ENCODE results near the gene LOXL4. TPM values are rescaled to one million over a fixed set of nuclear protein-coding genes. Genes with fewer than 3 reads are reported as not detected.

LOXL4 gene
- total and polyA plus RNA-seq, 5 donors, result 0.59 to 0.96 (median 0.77) TPM

DNA sequence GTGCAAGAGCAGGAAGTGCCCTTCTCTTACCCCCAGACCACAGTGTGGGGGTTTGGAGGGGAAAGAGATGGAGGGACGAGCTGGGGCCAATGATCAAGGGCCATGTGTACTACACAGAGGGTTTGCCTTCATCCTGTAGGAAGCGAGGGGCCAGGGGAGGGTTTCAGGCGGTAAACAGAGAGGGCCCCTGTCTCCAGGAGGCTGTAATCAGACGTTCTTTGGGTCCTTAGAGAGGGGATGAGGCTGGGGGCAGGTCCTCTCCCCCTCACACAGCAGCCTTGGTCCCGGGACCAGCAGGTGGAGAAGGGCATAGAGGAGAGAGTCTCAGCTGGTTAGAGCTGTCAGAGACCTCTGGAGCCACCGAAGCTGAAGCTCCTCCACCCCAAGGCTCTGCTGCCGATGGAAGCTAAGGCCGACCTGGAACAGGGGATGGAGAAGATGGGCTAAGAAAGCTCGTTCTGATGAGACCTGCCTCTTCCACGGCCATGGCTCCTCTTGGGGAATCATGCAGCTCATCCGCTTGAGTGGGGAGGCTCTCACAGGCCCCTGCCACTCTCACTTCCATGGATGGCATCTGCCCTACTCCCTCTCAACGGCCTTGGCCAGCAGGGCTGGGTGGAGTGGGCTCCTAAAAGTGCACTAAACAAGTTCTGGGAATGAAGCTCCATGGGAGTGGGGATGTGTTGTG, 3.5 kb downstream of the LOXL4 start:
- ATAC-seq, result no peak
- 88% methylated on average over 12 of the region's 12 CpGs for WGBS

DNA sequence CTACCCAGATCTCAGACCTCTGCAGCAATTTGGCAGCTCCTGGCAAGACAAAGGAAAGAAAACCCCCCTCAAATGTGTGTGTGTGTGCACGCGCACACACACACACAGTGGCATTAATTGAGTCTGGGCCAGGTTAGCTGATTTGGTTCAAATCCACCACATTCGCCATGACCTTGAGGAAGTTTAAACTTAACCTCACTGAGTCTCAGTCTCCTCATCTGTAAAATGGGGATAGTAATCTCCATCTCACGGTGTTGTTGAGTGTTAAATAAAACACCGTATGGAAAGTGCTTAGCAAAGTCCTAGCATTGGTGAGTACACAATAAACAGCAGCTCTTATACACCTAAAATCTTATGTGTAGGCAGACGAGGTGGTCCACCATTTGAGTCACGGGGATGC, 4.9 kb downstream of the LOXL4 start:
- no peak overlapping the region for H3K27ac ChIP-seq (ENCODE audit: low read length)
- DNase-seq (no peak), ATAC-seq (no peak)
- no peaks in the 10 kb centered on the region for H3K27me3 ChIP-seq (ENCODE audit: control insufficient read depth, insufficient read depth)
- whole genome bisulfite sequencing, result 94% methylated on average over 7 of the region's 7 CpGs
- H3K9me3 ChIP-seq (ENCODE audit: control insufficient read depth, low read length), result no peaks in the 10 kb centered on the region
- intact Hi-C loops (cut with DNase I), result loop anchor here in 1 of 4 donors (10.0 kb wide), 1 partner anchor 348 kb away; no protein-coding TSS in a partner anchor
- peaks cover 1% of the 10 kb centered on the region for H3K4me1 ChIP-seq (ENCODE audit: control insufficient read depth, insufficient read depth, low read length)
- H3K4me3 ChIP-seq (ENCODE audit: low read length), result no peak overlapping the region

More for the DNA sequence above, 3.5 kb downstream of the LOXL4 start:
- intact Hi-C loops (cut with DNase I), result loop anchor here in 2 of 4 donors (5.0 to 10.0 kb wide), 2 partner anchors 43 to 350 kb away; no protein-coding TSS in a partner anchor
- H3K4me1 ChIP-seq (ENCODE audit: control insufficient read depth, insufficient read depth, low read length), result peaks cover 1% of the 10 kb centered on the region
- DNase-seq, result no peak
- no peaks in the 10 kb centered on the region for H3K27me3 ChIP-seq (ENCODE audit: control insufficient read depth, insufficient read depth)
- no peak overlapping the region for H3K27ac ChIP-seq (ENCODE audit: low read length)
- no peak overlapping the region for H3K4me3 ChIP-seq (ENCODE audit: low read length)
- no peaks in the 10 kb centered on the region for H3K9me3 ChIP-seq (ENCODE audit: control insufficient read depth, low read length)

DNA sequence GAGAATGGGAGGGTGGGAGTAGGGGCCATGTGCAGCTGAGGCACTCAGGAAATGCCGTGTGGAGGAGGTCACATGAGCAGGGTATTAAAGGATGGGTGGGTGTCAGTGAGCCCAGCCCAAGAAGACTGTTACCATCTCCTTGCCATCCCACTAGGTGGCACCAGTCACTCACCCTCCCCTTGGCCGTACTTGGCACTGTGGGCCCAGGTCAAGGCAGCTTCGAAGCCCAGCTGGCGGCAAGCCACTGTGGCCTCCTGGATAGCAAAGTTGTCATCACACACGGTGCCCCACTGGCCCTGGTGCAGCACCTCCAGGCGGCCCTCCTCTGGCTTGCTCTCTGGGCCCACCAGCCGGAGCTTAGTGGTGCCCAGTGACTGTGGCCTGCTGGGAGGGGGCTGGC, 5.4 kb downstream of the LOXL4 start:
- no peak overlapping the region for H3K4me3 ChIP-seq (ENCODE audit: low read length)
- WGBS, result 64% methylated on average over 7 of the region's 7 CpGs
- peaks cover 1% of the 10 kb centered on the region for H3K4me1 ChIP-seq (ENCODE audit: control insufficient read depth, insufficient read depth, low read length)
- no peak overlapping the region for H3K27ac ChIP-seq (ENCODE audit: low read length)
- H3K9me3 ChIP-seq (ENCODE audit: control insufficient read depth, low read length), result no peaks in the 10 kb centered on the region
- ATAC-seq (peak; percentile 47 to 54), DNase-seq (peak; percentile 50 to 78 (median 72))
- intact Hi-C loops (cut with DNase I), result loop anchor here in 1 of 4 donors (10.0 kb wide), 1 partner anchor 348 kb away; no protein-coding TSS in a partner anchor
- no peaks in the 10 kb centered on the region for H3K27me3 ChIP-seq (ENCODE audit: control insufficient read depth, insufficient read depth)

- 85% methylated on average over 15 of the region's 15 CpGs for WGBS
- intact Hi-C loops (cut with DNase I), result loop anchor here in 1 of 4 donors (10.0 kb wide), 1 partner anchor 347 kb away; no protein-coding TSS in a partner anchor
- DNase-seq, result peak in 1 of 3 donors; percentile 48
- ATAC-seq, result no peak
- H3K9me3 ChIP-seq (ENCODE audit: control insufficient read depth, low read length), result no peaks in the 10 kb centered on the region
- no peaks in the 10 kb centered on the region for H3K27me3 ChIP-seq (ENCODE audit: control insufficient read depth, insufficient read depth)
- H3K4me3 ChIP-seq (ENCODE audit: low read length), result no peak overlapping the region
- H3K4me1 ChIP-seq (ENCODE audit: control insufficient read depth, insufficient read depth, low read length), result peaks cover 1% of the 10 kb centered on the region
- H3K27ac ChIP-seq (ENCODE audit: low read length), result no peak overlapping the region
These were observed 6.3 kb downstream of the LOXL4 start for GRCh38 chr10:98261436-98262277.

- 94% methylated on average over 14 of the region's 14 CpGs for WGBS
- no peaks in the 10 kb centered on the region for H3K9me3 ChIP-seq (ENCODE audit: control insufficient read depth, low read length)
- H3K4me3 ChIP-seq (ENCODE audit: low read length), result no peak overlapping the region
- H3K27ac ChIP-seq (ENCODE audit: low read length), result no peak overlapping the region
- ATAC-seq (no peak), DNase-seq (no peak)
- intact Hi-C loops (cut with DNase I), result loop anchor here in 1 of 4 donors (10.0 kb wide), 1 partner anchor 346 kb away; no protein-coding TSS in a partner anchor
- H3K4me1 ChIP-seq (ENCODE audit: control insufficient read depth, insufficient read depth, low read length), result peaks cover under 1% of the 10 kb centered on the region
- H3K27me3 ChIP-seq (ENCODE audit: control insufficient read depth, insufficient read depth), result no peaks in the 10 kb centered on the region
These were observed 7.2 kb downstream of the LOXL4 start for GRCh38 chr10:98260752-98261151.

DNA sequence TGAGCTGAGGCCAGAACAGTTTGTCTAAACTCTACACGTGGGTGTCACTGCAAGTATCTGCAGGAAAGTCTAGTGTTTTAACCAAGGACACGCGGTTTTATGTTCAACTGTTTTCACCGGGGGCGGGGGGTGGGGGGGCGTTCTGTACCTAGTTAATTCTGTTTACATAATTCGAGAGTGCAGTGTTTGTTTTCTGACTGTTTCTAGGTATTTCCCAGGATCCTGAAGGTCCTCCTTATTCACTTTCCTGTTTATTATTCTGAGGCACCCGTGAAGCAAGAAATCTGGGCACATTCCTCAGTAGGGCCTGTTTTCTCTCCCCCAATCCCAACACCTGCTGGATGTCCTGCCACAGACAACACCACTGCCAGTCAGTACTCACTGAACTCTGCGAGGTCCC, 7.6 kb downstream of the LOXL4 start:
- H3K9me3 ChIP-seq (ENCODE audit: control insufficient read depth, low read length), result no peaks in the 10 kb centered on the region
- intact Hi-C loops (cut with DNase I), result loop anchor here in 1 of 4 donors (10.0 kb wide), 1 partner anchor 346 kb away; no protein-coding TSS in a partner anchor
- no peak overlapping the region for H3K4me3 ChIP-seq (ENCODE audit: low read length)
- no peak overlapping the region for H3K27ac ChIP-seq (ENCODE audit: low read length)
- 65% methylated on average over 9 of the region's 9 CpGs for WGBS
- H3K27me3 ChIP-seq (ENCODE audit: control insufficient read depth, insufficient read depth), result no peaks in the 10 kb centered on the region
- no peaks in the 10 kb centered on the region for H3K4me1 ChIP-seq (ENCODE audit: control insufficient read depth, insufficient read depth, low read length)
- no peak for ATAC-seq
- DNase-seq, result no peak

DNA sequence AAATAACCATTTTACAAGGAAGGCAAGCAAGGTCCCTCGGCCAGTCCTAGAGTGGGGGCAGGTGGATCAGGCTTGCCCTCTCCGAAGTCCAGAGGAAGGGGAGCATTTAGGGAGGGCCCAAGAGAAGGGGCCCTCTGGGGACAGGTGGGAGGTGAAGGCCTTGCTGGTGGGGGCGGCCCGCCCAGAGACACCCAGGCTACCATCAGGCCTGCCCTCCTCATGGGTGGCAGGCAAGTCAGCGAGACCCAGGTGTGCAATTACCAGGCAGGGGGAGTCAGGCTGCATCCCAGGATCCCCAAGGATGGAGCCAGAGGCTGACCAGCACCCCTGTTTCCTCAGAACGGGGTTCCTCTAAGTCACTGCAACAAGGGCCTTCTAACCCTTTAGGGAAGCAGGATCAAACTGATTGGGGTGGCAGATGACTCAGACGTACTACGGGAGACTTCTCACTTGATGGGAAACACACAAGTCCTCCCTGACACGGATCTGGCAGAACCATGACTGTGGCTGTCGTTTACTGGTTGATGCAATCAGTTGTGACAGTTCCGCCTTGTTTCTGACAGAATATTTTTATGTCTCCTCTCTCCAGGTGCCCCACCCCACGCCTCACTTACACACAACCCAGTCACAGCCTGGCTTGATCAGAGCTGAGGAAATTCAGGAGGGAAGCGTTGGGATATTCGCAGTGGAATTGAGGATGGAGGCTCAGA, 8.2 kb downstream of the LOXL4 start:
- intact Hi-C loops (cut with DNase I), result loop anchor here in 1 of 4 donors (10.0 kb wide), 1 partner anchor 345 kb away; no protein-coding TSS in a partner anchor

DNA sequence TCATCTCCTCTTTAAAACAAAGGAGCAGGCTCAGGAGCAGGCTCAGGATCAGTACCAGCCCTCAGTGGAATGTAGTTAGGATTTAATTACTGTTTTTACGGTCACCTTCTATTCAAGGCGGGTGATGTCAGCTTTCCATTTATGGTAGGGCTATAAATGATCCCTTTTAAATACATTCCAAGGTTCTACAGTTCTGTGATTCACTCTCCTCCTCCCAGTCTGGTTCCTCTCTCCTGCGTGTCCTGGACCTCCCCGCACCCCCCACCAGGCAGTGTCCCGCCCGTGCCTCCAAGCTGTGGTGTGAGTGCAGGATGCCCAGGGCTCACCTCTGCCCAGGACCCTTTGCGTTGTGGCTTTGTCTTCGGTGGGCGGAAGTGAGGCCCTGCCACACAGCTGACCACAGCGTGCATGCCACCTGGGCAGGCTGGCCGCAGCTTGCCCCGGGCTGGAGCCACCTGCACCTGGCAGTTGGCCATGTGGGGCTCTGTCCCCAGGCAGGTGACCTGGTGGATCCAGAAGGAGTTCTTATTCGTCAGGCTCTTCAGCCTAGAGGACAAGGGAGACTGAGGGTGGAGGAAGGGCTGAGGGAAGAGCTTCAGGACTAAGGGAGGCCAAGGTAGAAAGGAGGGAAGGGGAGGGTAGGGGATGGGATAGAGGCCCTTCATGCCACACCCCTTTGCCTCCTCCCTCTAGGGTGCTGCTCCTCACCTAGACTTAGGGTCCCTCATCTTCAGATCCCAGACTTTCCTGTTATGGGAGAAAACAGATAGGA, 9.1 kb downstream of the LOXL4 start:
- intact Hi-C loops (cut with DNase I), result no loop called here
- H3K27ac ChIP-seq (ENCODE audit: low read length), result no peak overlapping the region
- no peaks in the 10 kb centered on the region for H3K9me3 ChIP-seq (ENCODE audit: control insufficient read depth, low read length)
- ATAC-seq (no peak), DNase-seq (no peak)
- no peaks in the 10 kb centered on the region for H3K4me1 ChIP-seq (ENCODE audit: control insufficient read depth, insufficient read depth, low read length)
- no peaks in the 10 kb centered on the region for H3K27me3 ChIP-seq (ENCODE audit: control insufficient read depth, insufficient read depth)
- H3K4me3 ChIP-seq (ENCODE audit: low read length), result no peak overlapping the region
- 83% methylated on average over 13 of the region's 13 CpGs for WGBS

More for the DNA sequence above, 8.2 kb downstream of the LOXL4 start:
- H3K9me3 ChIP-seq (ENCODE audit: control insufficient read depth, low read length), result no peaks in the 10 kb centered on the region
- ATAC-seq (no peak), DNase-seq (no peak)
- H3K4me3 ChIP-seq (ENCODE audit: low read length), result no peak overlapping the region
- H3K27ac ChIP-seq (ENCODE audit: low read length), result no peak overlapping the region
- no peaks in the 10 kb centered on the region for H3K27me3 ChIP-seq (ENCODE audit: control insufficient read depth, insufficient read depth)
- WGBS, result 71% methylated on average over 14 of the region's 14 CpGs
- no peaks in the 10 kb centered on the region for H3K4me1 ChIP-seq (ENCODE audit: control insufficient read depth, insufficient read depth, low read length)

DNA sequence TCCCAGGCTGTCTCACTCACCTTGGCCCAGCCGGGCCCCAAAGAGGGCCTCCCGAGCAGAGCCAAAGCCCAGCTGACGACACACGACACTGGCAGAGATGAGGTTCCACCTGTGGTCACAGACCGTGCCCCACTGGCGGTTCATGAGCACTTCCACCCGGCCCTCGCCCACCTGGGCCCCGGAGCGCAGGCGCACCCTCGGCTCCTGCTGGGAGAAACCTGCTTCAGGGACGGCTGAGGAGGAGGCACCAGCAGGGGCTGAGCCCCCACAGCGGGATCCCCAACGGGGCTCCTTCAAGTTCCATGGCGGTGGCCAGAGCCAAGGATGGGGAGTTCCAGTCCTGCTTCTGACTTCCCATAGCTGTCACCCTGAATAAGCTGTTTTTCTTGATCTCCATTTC, 10.0 kb downstream of the LOXL4 start:
- DNase-seq (no peak), ATAC-seq (no peak)
- H3K27ac ChIP-seq (ENCODE audit: low read length), result no peak overlapping the region
- H3K4me3 ChIP-seq (ENCODE audit: low read length), result no peak overlapping the region
- no peaks in the 10 kb centered on the region for H3K4me1 ChIP-seq (ENCODE audit: control insufficient read depth, insufficient read depth, low read length)
- H3K27me3 ChIP-seq (ENCODE audit: control insufficient read depth, insufficient read depth), result no peaks in the 10 kb centered on the region
- 93% methylated on average over 16 of the region's 16 CpGs for WGBS
- intact Hi-C loops (cut with DNase I), result no loop called here
- H3K9me3 ChIP-seq (ENCODE audit: control insufficient read depth, low read length), result no peaks in the 10 kb centered on the region

DNA sequence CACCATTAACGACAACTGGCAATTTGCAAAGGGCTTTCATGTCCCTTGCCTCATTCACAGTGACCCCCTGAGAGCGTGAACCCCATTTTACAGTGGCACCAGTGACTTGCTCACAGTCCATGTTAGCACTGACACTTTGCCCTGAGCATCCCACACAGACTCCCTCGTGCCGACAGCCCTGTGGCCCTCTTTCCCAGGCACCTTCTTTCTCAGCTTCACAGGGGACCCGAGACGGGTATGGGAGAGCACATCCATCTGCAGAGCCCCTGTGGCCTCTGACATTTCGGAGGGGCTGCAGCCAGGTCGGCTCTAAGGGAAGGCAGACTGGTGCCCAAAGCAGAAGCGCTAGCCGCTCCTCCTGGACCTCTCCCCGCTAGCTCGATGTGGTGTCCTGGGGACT, 10.8 kb downstream of the LOXL4 start:
- WGBS, result 92% methylated on average over 12 of the region's 12 CpGs
- Histone ChIP-seq H3K27ac (ENCODE audit: low read length) (no peak overlapping the region), H3K4me1 (ENCODE audit: control insufficient read depth, insufficient read depth, low read length) (no peaks in the 10 kb centered on the region), H3K9me3 (ENCODE audit: control insufficient read depth, low read length) (no peaks in the 10 kb centered on the region), H3K4me3 (ENCODE audit: low read length) (no peak overlapping the region), H3K27me3 (ENCODE audit: control insufficient read depth, insufficient read depth) (no peaks in the 10 kb centered on the region)
- ATAC-seq (no peak), DNase-seq (no peak)
- intact Hi-C loops (cut with DNase I), result no loop called here
